Left cardiac atrium (tissue), 4 donors: Measurements from ENCODE around the gene ADRM1. TPM values are rescaled to one million over a fixed set of nuclear protein-coding genes. Genes with fewer than 3 reads are reported as not detected.

Source experiments
- ATAC-seq, 2 donors: fragments of 200-7000 bp; cut with Tn5 transposase; one replicate each; pipeline ENCODE4 v1.9.1; 2020; ENCODE audit warnings: mild to moderate bottlenecking in 2 of 2, moderate library complexity in 2 of 2
- DNase-seq: peaks from one replicate; pipeline ENCODE4 v3.0.0-alpha.2; 2020
- intact Hi-C, 2 donors: fragments of 100-400 bp; cut with DNase I; formaldehyde crosslinking; loops; one replicate each; pipeline versions ENCODE4 v1.14.1 to v1.15.1; 2022 to 2023
- long read RNA-seq: library from polyadenylated mRNA; unstranded; transcript quantifications from one replicate; pipeline ENCODE4 v2.0.0, GENCODE V29; 2021
- total RNA-seq, 2 donors: library from RNA; stranded (reverse); fragmentation: NEBNext Ultra II Directional; extraction: Animal tissue kit (Norgen Biotek cat#: 25700); gene quantifications; one replicate each; pipeline ENCODE4 v1.2.1, GENCODE V29; 2021
- donor health status: DM: no; HTN: yes; CAD: no.
- donor health status: DM: no; HTN: yes; CAD: no; lungs with severe emphysema.
- donor health status: DM: yes; HTN: yes; CAD: no.
- donor health status: Dilated cardiomyopathy.

ADRM1 gene, protein sequence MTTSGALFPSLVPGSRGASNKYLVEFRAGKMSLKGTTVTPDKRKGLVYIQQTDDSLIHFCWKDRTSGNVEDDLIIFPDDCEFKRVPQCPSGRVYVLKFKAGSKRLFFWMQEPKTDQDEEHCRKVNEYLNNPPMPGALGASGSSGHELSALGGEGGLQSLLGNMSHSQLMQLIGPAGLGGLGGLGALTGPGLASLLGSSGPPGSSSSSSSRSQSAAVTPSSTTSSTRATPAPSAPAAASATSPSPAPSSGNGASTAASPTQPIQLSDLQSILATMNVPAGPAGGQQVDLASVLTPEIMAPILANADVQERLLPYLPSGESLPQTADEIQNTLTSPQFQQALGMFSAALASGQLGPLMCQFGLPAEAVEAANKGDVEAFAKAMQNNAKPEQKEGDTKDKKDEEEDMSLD
- 10 to 100 TPM; 57.9 to 76.9 TPM for total RNA-seq
- long read RNA-seq, transcript ADRM1-201 (10 exons, 1,478 nt) = major isoform, 149 of 197 reads
- long read RNA-seq, partial matches to known transcripts = 7 of 197 reads
- long read RNA-seq, other reads (novel, unspliced or antisense) = 37 of 197 reads

DNA sequence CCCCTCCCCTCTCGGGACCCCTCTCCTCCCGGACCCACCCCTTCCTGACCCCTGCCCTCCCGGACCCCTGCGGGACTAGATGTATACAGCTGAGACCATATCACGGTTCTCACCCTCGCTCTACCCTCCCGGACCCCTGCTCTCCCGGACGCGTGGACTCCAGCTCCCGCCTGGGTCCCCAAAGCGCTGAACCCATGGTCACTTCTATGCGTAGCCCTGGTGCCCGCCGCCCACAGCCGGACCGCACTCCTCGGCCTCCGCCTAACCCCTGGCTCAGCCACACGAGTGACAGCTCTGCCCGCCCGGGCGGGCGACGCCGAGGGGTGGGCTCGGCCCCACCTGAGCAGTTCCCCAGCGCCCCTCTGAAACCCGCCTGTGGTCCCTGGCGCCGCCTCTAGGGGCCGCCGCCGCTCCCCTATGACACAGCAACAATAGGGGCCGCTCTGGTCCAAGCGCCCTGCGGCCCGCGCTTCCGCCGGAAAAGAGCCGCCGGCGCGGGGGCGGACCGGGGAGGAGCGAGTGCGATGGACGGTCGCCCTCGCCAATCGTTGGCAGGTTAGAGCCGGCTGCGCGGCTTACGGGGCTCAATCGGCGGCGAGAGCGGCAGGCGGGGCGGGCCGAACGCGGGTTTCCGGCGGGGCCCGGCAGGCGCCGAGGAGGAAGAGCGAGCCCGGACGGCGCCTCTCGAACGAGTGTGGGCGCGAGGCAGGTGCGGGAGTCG lies at the start of gene ADRM1:
ADRM1 (plus strand) TSS at position 657 of the 721 bp plus-strand sequence. CDS start 572 bp downstream, outside the sequence.
- DNase-seq = peak; percentile 96
- intact Hi-C loops = loop anchor here (2.0 to 5.0 kb wide), 2 partner anchors 80 kb away; no protein-coding TSS in a partner anchor
- peak; percentile 92 to 95 for ATAC-seq

GRCh38 chr20:62253398-62253797 lies 49.4 kb upstream of the ADRM1 start:
- no peak for ATAC-seq
- DNase-seq = no peak
- intact Hi-C loops = no loop called here

- no peak for DNase-seq
- ATAC-seq = no peak
These were observed 48.6 kb upstream of the ADRM1 start for GRCh38 chr20:62254021-62254724.

DNA sequence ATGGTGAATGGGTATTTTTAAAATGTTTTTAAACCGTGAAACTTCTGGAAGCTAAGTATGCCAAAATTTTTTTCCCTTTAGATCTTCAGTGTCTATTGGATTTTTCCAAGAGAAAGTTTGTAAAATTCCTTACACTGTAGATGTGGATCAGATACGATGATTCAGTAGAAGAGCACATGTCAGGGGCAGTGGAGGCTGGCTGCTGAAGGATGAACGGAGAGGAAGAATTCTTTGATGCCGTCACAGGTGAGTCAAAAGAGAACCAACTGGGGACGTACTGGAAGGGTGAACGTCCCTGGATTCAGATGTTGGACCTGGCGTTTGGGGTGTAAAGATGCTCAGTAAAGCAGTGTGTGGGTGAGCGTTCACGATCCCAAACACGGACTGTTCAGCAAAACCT lies 46.8 kb upstream of the ADRM1 start:
- intact Hi-C loops = no loop called here
- ATAC-seq (no peak), DNase-seq (no peak)

More at GRCh38 chr20:62254021-62254724, 48.6 kb upstream of the ADRM1 start:
- intact Hi-C loops = no loop called here

DNA sequence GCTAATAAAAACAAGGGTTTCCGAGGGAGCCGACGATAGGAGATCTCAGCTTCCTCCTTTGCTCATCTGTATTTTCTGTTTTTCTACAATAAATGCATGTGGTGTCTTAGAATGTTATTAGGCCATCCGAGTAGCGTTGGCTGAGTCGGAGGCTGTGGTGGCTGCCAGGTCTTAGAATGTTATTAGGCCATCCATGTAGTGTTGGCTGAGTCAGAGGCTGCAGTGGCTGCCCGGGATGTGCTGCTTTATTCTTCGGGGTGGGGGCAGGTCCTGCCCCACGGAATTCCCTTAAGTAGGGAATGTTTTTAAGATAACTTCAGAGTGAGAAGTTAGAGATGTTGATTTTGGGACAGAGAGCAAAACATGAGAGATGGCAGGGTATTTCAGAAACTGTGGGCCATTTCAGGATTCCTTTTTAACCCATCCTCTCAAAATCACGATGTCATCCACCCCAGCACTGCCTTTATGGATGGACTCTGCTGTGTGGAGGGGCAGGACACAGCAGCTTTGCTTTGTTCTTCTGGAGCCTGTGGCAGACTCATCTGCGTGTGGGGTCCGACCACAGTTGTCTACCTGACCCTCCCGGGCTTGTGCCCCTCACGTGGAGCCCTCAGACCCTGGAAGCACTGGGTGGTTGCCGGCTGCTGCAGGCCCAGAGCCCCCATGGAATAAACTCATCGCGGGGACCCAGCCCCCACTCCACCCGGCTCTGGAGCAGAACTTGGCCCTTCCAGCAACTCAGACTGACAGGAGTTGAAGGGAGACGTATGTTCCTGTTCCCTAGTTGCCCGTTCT lies 44.1 kb upstream of the ADRM1 start:
- peak; percentile 84 for ATAC-seq
- intact Hi-C loops = no loop called here
- DNase-seq = peak; percentile 61

GRCh38 chr20:62259294-62259565 lies 43.6 kb upstream of the ADRM1 start:
- no peak for DNase-seq
- no peak for ATAC-seq
- intact Hi-C loops = no loop called here

DNA sequence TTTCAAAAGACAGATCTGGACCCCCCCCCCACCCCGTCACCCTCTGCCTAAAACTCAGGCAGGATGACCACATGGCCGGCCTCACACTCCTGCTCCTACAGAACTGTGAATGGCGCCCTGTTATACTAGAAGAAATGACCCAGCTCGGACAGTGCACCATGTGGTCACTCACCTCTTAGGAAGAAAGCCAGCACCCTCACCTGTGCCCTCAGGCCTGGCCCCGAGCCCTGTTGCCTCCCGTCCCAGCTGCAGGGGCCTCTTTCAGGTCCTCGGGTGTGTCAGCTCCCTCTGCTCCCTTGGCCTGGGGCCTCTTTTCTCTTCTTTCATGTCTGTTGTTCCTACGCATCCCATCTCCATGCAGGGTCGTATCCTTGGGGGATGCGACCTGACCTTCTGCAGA lies 40.7 kb upstream of the ADRM1 start:
- intact Hi-C loops = no loop called here
- DNase-seq (no peak), ATAC-seq (no peak)

DNA sequence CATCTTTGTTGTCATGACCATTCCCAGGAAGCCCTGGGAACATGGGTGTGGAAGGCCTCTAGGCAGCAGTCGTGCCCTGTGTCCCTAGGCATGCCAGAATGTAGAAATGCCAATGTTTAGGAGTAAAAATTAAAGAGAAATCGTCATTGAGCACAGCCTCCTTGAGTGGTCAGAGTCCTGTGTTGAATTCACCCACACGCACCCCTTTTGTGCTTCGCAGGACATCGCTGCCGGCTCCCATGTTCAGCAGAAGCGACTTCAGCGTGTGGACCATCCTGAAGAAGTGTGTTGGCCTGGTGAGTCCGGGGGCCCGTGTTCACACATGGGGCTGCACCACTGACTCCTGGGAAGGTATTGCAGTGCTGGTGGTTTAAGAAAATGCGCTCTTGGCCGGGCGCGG lies 39.4 kb upstream of the ADRM1 start:
- intact Hi-C loops = no loop called here
- ATAC-seq (no peak), DNase-seq (no peak)

- ATAC-seq = no peak
- intact Hi-C loops = no loop called here
- no peak for DNase-seq
These were observed 37.4 kb upstream of the ADRM1 start for GRCh38 chr20:62265365-62265764.

DNA sequence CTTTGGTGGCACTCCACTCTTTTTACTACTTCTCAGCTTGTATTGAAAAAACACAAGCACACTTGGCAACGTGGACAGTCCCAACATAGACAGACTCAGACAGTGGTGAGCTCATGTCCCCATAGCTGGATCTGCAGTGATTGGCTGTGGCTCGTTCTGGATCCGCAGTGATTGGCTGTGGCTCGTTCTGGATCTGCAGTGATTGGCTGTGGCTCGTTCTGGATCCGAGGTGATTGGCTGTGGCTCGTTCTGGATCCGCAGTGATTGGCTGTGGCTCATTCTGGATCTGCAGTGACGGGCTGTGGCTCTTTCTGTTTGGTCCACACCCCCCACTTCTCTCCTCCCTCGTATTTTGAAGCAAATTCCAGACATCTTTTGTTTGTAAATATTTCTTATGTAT lies 36.5 kb upstream of the ADRM1 start:
- DNase-seq (no peak), ATAC-seq (no peak)
- intact Hi-C loops = no loop called here

GRCh38 chr20:62266851-62267250 lies 35.9 kb upstream of the ADRM1 start:
- no peak for ATAC-seq
- intact Hi-C loops = no loop called here

GRCh38 chr20:62267543-62267942 lies 35.3 kb upstream of the ADRM1 start:
- DNase-seq = no peak

More at GRCh38 chr20:62266851-62267250, 35.9 kb upstream of the ADRM1 start:
- no peak for DNase-seq

GRCh38 chr20:62268228-62268900 lies 34.4 kb upstream of the ADRM1 start:
- intact Hi-C loops = no loop called here
- ATAC-seq (no peak), DNase-seq (no peak)

More at GRCh38 chr20:62267543-62267942, 35.3 kb upstream of the ADRM1 start:
- intact Hi-C loops = no loop called here
- peak; percentile 56 to 78 for ATAC-seq

GRCh38 chr20:62269378-62269777 lies 33.4 kb upstream of the ADRM1 start:
- intact Hi-C loops = no loop called here
- DNase-seq (no peak), ATAC-seq (no peak)

GRCh38 chr20:62269871-62270270 lies 32.9 kb upstream of the ADRM1 start:
- no peak for ATAC-seq
- intact Hi-C loops = no loop called here

DNA sequence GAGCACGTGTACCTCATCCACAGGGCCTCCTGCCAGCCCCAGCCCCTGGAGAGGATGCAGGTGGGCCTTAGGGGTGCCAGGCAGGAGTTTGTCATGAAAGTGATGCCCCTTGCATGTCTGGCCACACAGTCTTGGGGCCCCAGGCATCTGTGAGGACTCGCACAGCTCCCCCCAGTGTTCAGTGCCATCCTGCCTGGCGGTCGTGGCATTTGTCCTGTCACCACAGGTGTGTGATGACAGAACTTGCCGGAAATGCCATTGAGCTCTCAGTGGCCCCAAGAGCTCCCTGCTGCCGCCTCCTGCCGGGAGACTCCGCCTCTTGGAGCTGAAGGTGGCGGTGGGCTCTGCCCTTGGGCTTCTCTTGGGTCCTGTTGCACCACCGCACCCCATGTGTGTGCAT lies 30.6 kb upstream of the ADRM1 start:
- no peak for DNase-seq
- no peak for ATAC-seq
- intact Hi-C loops = no loop called here

More at GRCh38 chr20:62269871-62270270, 32.9 kb upstream of the ADRM1 start:
- no peak for DNase-seq

DNA sequence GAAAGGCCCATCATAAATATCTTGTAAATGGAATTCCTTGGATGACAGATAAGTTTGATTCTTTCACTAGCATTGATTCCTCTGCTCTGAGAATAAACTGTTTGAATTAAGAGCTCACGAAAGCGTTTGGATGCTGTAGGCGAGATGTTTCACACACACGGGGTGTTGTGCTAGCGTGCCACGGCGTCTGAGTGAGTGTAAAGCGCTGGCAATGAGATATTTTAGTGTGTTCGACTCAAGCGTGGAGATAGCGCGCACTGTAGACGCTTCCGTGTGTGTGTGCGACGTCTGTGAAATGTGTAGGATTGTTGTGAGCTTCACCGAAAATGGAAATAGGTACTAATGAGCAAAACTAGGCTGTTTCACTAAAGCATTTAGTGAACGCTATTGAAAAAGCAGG lies 29.4 kb upstream of the ADRM1 start:
- DNase-seq (no peak), ATAC-seq (no peak)
- intact Hi-C loops = no loop called here

GRCh38 chr20:62274332-62274950 lies 28.4 kb upstream of the ADRM1 start:
- ATAC-seq (peak in 1 of 2 donors; percentile 81), DNase-seq (no peak)
- intact Hi-C loops = no loop called here
